Transverse colon (tissue), 4 donors: Measurements from ENCODE around the gene UBXN1.

Experiments
- EP300 ChIP-seq: sonication (generic); formaldehyde crosslinking; IDR thresholded peaks from one replicate; pipeline ENCODE4 v1.6.1; 2017; ENCODE audit warnings: antibody characterized with exemption, low read depth
- POLR2A ChIP-seq: fragments of 450-650 bp; IDR thresholded peaks from one replicate; pipeline ENCODE4 v1.6.1; 2016; ENCODE audit warnings: antibody characterized with exemption, mild to moderate bottlenecking, moderate library complexity
- POLR2AphosphoS5 ChIP-seq, 3 donors: sonication (generic); formaldehyde crosslinking; IDR thresholded peaks; one replicate each; pipeline ENCODE4 v1.6.1; 2016; ENCODE audit warnings: antibody characterized with exemption in 3 of 3
- TF ChIP-seq, protein P1 (sequence below), 5 experiments: fragments of 200-600 bp in 3 of 5; fragments of 450-650 bp in 2 of 5; sonication (generic) in 3 of 5; IDR thresholded peaks; 1 replicate in 2 of 5; 2 replicates in 3 of 5; pipeline ENCODE4 v1.5.1; 2016 to 2017; ENCODE audit warnings: antibody characterized with exemption in 5 of 5, inconsistent platforms in 3 of 5, mild to moderate bottlenecking in 2 of 5, moderate library complexity in 1 of 5

DNA sequence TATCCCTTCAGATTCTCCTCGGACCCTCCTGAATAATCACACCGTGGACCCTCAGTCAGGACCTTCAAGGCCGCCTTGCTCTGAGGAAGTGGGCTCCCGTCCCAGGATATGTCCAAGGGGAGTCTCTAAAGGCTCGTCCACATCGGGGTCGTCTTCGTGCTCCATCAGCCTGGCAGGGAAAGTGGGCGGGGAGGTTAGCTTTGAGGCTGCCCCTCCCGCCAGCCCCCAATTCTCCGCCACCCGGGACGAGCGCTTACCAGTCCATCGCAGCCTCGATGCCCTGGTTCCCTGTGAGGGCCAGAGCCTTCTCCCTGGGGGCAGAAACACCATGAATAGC lies 472 bp downstream of the UBXN1 start:
- TF ChIP-seq POLR2AphosphoS5 (IDR thresholded peaks at IDR 0.05) (no peak), POLR2A (no peak), EP300 (no peak)
- TF ChIP-seq, protein P1, sequence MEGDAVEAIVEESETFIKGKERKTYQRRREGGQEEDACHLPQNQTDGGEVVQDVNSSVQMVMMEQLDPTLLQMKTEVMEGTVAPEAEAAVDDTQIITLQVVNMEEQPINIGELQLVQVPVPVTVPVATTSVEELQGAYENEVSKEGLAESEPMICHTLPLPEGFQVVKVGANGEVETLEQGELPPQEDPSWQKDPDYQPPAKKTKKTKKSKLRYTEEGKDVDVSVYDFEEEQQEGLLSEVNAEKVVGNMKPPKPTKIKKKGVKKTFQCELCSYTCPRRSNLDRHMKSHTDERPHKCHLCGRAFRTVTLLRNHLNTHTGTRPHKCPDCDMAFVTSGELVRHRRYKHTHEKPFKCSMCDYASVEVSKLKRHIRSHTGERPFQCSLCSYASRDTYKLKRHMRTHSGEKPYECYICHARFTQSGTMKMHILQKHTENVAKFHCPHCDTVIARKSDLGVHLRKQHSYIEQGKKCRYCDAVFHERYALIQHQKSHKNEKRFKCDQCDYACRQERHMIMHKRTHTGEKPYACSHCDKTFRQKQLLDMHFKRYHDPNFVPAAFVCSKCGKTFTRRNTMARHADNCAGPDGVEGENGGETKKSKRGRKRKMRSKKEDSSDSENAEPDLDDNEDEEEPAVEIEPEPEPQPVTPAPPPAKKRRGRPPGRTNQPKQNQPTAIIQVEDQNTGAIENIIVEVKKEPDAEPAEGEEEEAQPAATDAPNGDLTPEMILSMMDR (IDR thresholded peaks at IDR 0.05): no peak
